Thyroid gland (tissue), 4 donors: ENCODE measurements around the gene OTOG. TPM values are rescaled to one million over a fixed set of nuclear protein-coding genes. Genes with fewer than 3 reads are reported as not detected.

ENCODE experiments used
- DNase-seq, 2 donors: peaks; one replicate each; pipeline ENCODE4 v3.0.0-alpha.2; 2019
- H3K27ac ChIP-seq, 3 donors: fragments of 200-600 bp; sonication (generic); 1 replicate in 2 of 3; 2 replicates in 1 of 3; pipeline ENCODE4 v1.5.1; 2016 to 2019; ENCODE audit warnings: mild to moderate bottlenecking in 1 of 3, moderate library complexity in 1 of 3
- H3K27me3 ChIP-seq: fragments of 200-600 bp; sonication (generic); one replicate; pipeline ENCODE4 v1.5.1; 2019
- H3K36me3 ChIP-seq, 2 donors: fragments of 200-600 bp; sonication (generic); one replicate each; pipeline ENCODE4 v1.5.1; 2016 to 2019
- H3K4me1 ChIP-seq, 2 donors: fragments of 200-600 bp; sonication (generic); one replicate each; pipeline ENCODE4 v1.5.1; 2017 to 2019
- H3K4me3 ChIP-seq, 3 donors: fragments of 200-600 bp; sonication (generic); replicated peaks in 1 of 3; 1 replicate in 2 of 3; 2 replicates in 1 of 3; pipeline ENCODE4 v1.5.1; 2016; ENCODE audit warnings: mild to moderate bottlenecking in 1 of 3
- H3K9me3 ChIP-seq: fragments of 200-600 bp; sonication (generic); one replicate; pipeline ENCODE4 v1.5.1; 2017
- CTCF ChIP-seq, 6 experiments: fragments of 200-600 bp in 3 of 6; fragments of 450-650 bp in 3 of 6; sonication (generic) in 3 of 6; IDR thresholded peaks; one replicate each; pipeline ENCODE4 v1.5.1; 2016 to 2019; ENCODE audit warnings: antibody characterized with exemption in 6 of 6, mild to moderate bottlenecking in 2 of 6, inconsistent platforms in 1 of 6, moderate library complexity in 1 of 6
- POLR2A ChIP-seq, 2 donors: fragments of 450-650 bp; IDR thresholded peaks; one replicate each; pipeline ENCODE4 v1.6.1; 2017; ENCODE audit warnings: antibody characterized with exemption in 2 of 2, mild to moderate bottlenecking in 2 of 2, moderate library complexity in 1 of 2
- WGBS, 2 donors: methylation state at CpG; one replicate each; pipeline ENCODE4 v1.1.5; 2017; 5-methylcytosine and 5-hydroxymethylcytosine counted together
- intact Hi-C: fragments of 100-400 bp; cut with DNase I; formaldehyde crosslinking; loops from one replicate; pipeline ENCODE4 v1.15.1; 2023
- total RNA-seq, 4 donors: library from RNA; depleted of rRNA; stranded (reverse); fragments of >200 nt; gene quantifications; one replicate each; pipeline ENCODE4 v1.2.3, GENCODE V29; 2016

OTOG gene
- total RNA-seq, 4 donors from 2014 or later: not detected

- intact Hi-C loops: no loop called here
- TF ChIP-seq POLR2A (IDR thresholded peaks at IDR 0.05) (no peak), CTCF (IDR thresholded peaks at IDR 0.05) (no peak)
- H3K36me3 ChIP-seq: no peaks in the 10 kb centered on the region
- no peak overlapping the region for H3K27ac ChIP-seq
- 72 to 81% methylated on average over 3 of the region's 5 CpGs for WGBS, 2 donors
- H3K4me3 ChIP-seq: no peak overlapping the region
- H3K27me3 ChIP-seq: no peaks in the 10 kb centered on the region
- no peaks in the 10 kb centered on the region for H3K4me1 ChIP-seq
- no peaks in the 10 kb centered on the region for H3K9me3 ChIP-seq
- DNase-seq: no peak
Observed at GRCh38 chr11:17629113-17629512, 82.1 kb downstream of the OTOG start.

DNA sequence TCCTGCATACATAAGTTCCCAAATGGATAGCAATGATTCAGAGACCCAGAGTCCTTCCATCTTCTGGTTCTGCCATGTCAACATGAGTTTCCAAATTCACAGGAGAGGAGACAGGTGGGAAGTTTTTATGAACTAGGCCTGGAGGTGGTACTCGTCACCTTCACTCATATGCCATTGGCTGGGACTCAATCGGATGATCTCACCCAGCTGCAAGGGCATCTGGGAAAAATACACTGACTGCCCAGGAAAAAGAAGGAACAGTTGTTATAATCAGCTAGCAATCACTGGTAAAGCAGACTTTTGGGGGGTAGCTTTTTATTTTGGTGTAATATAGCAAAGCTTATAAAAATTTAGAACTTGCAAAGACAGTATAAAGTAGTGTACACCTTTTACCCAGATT lies 83.9 kb downstream of the OTOG start:
- Histone ChIP-seq H3K9me3 (no peaks in the 10 kb centered on the region), H3K27me3 (no peaks in the 10 kb centered on the region), H3K4me1 (no peaks in the 10 kb centered on the region), H3K27ac (no peak overlapping the region), H3K36me3 (no peaks in the 10 kb centered on the region), H3K4me3 (no peak overlapping the region)
- intact Hi-C loops: no loop called here
- DNase-seq: no peak
- TF ChIP-seq POLR2A (IDR thresholded peaks at IDR 0.05) (no peak), CTCF (IDR thresholded peaks at IDR 0.05) (no peak)
- 82 to 92% methylated on average over 2 of the region's 2 CpGs for WGBS, 2 donors

- Histone ChIP-seq H3K4me1 (no peaks in the 10 kb centered on the region), H3K36me3 (no peaks in the 10 kb centered on the region), H3K9me3 (no peaks in the 10 kb centered on the region), H3K27ac (no peak overlapping the region), H3K27me3 (no peaks in the 10 kb centered on the region), H3K4me3 (no peak overlapping the region)
- intact Hi-C loops: no loop called here
- DNase-seq: no peak
- 92 to 96% methylated on average over 18 to 19 of the region's 19 CpGs for WGBS, 2 donors
- no peak for TF ChIP-seq CTCF (IDR thresholded peaks at IDR 0.05)
- TF ChIP-seq POLR2A (IDR thresholded peaks at IDR 0.05): no peak
Observed at GRCh38 chr11:17631702-17632365, 84.8 kb downstream of the OTOG start.

DNA sequence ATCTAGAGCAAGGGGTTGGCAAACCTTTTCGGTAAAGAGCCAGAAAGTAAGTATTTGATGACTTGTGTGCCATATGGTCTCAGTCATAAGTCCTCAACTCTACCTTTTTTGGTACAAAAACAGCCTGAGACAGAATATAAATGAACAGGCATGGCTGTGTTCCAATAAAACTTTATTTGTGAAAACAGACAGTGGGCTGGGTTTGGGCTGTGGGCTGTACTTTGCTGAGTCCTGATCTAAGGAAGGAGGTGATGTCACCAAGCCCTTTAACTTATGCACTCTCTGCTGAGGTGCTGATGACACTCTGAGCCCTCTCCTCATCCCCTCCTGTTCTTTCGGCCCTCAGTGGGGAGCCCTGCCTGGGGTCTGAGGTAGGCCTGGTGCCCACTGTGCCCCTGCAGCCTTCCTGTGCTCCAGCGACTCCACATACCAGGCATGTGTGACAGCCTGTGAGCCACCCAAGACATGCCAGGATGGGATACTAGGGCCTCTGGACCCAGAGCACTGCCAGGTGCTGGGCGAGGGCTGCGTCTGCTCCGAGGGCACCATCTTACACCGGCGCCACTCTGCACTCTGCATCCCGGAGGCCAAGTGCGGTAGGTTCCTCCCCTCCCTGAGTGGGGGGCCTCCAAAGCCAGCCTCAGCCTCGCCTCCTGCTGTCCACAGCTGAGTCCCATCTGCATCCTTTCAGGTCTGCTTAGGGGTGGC lies 86.4 kb downstream of the OTOG start:
- WGBS, 2 donors: 87 to 91% methylated on average over 10 to 11 of the region's 11 CpGs
- Histone ChIP-seq H3K27me3 (no peaks in the 10 kb centered on the region), H3K27ac (no peak overlapping the region), H3K4me1 (no peaks in the 10 kb centered on the region), H3K4me3 (no peak overlapping the region), H3K9me3 (no peaks in the 10 kb centered on the region), H3K36me3 (no peaks in the 10 kb centered on the region)
- TF ChIP-seq CTCF (IDR thresholded peaks at IDR 0.05) (no peak), POLR2A (IDR thresholded peaks at IDR 0.05) (no peak)
- DNase-seq: no peak
- intact Hi-C loops: no loop called here
